Memory B cell (primary cell): Measurements from ENCODE around the gene ADAMTS19.

ENCODE experiments used
- ATAC-seq: fragments of 150-1000 bp; cut with Tn5 transposase; 2 replicates; pipeline ENCODE4 v1.10.0; 2021; ENCODE audit warnings: low read depth, mild to moderate bottlenecking, moderate library complexity
- DNase-seq, 2 donors: peaks; one replicate each; pipeline ENCODE4 v3.0.0; 2022; ENCODE audit warnings: low spot score in 2 of 2
- H3K27ac Mint-ChIP-seq: one replicate; pipeline ENCODE4 v1.8.0; 2022; ENCODE audit warnings: mild to moderate bottlenecking, moderate library complexity, mixed read lengths
- H3K27me3 Mint-ChIP-seq: one replicate; pipeline ENCODE4 v1.8.0; 2022; ENCODE audit warnings: mixed read lengths
- H3K36me3 Mint-ChIP-seq: one replicate; pipeline ENCODE4 v1.8.0; 2022; ENCODE audit warnings: mild to moderate bottlenecking, mixed read lengths
- H3K4me1 Mint-ChIP-seq: one replicate; pipeline ENCODE4 v1.8.0; 2022; ENCODE audit warnings: mixed read lengths
- H3K4me3 Mint-ChIP-seq: one replicate; pipeline ENCODE4 v1.8.0; 2022; ENCODE audit warnings: mild to moderate bottlenecking, moderate library complexity, mixed read lengths
- H3K9me3 Mint-ChIP-seq: one replicate; pipeline ENCODE4 v1.8.0; 2022; ENCODE audit warnings: mixed read lengths

Gene ADAMTS19

DNA sequence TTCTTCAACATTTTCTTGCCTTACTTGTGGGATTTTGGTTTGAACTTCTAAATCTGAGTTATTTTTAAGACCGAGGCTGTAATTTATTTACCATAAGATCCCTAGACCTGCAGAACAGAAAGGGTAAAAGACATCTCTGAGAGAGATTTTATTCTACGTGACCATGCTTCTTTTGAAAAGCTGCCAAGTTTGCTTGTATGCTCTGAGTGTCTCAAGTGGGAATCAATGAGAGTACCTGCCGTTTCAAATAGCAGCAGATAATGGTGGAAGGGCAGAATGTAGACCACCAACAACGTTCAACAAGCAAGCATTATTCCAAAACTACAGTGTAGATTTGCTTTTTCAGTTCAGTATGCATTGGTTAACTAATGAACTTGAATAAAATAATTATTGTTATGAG, 179.2 kb downstream of the ADAMTS19 start:
- Mint-ChIP-seq H3K36me3 (no peaks in the 10 kb centered on the region), H3K9me3 (peaks cover 5% of the 10 kb centered on the region), H3K27ac (no peak overlapping the region), H3K4me1 (no peaks in the 10 kb centered on the region), H3K4me3 (no peak overlapping the region), H3K27me3 (no peaks in the 10 kb centered on the region)
- no peak for ATAC-seq
- DNase-seq: no peak

DNA sequence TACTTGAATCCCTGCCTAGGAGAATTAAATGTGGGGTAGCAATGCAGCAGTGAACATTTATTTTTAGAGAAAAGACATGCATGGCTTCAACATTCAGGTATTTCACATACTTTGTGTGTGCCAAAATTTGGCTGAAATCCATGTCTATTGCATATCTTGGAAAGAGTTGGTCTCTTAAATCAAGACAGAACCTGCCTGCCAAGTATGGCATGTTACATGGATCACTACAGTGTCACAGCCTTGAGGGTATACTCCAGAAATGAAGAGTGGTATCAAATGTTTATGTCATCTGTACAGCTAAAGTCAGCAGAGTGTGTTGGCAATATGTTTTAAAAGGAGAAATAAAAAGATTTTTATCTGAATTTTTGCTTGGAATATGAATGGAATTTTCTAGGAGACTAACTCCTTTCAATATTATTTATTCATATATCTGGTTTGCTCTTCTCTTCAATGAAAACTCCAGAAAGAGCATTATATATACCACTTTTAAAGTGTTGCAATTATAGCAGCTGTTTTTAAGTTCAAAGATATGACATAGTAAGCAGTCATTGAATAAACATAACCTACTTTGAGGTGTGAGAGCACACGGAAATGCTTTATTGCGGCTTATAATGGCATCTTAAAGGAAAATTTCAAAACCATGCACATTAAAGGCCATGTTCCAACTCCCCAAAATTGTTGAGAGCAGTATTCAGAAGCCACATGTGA, 192.4 kb downstream of the ADAMTS19 start:
- ATAC-seq (no peak), DNase-seq (no peak)
- Mint-ChIP-seq H3K4me1 (no peaks in the 10 kb centered on the region), H3K4me3 (no peak overlapping the region), H3K27ac (no peak overlapping the region), H3K27me3 (no peaks in the 10 kb centered on the region), H3K36me3 (no peaks in the 10 kb centered on the region), H3K9me3 (peaks cover 3% of the 10 kb centered on the region)

GRCh38 chr5:129653057-129653375, 192.9 kb downstream of the ADAMTS19 start:
- no peak overlapping the region for H3K4me3 Mint-ChIP-seq
- DNase-seq: no peak
- peaks cover 3% of the 10 kb centered on the region for H3K9me3 Mint-ChIP-seq

DNA sequence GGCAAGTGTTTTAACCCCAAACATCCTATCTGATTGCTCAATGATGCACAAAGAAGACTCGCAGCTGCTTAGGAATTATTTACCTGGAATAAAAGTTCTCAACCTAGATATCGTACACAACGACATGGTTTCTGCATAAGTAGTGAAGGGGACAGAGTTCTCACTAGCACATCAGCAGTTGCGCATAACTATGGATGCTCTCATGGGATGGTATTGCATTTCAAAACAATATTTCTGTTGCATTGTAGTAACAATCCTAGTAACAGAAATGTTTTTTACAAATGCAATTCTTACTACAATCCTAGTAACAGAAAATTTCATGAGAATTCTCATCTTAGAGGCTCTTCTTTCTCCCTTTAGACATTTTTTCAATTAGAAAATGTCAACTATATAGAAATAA, 193.3 kb downstream of the ADAMTS19 start:
- ATAC-seq: no peak
- H3K36me3 Mint-ChIP-seq: no peaks in the 10 kb centered on the region
- H3K9me3 Mint-ChIP-seq: peaks cover 3% of the 10 kb centered on the region
- no peaks in the 10 kb centered on the region for H3K4me1 Mint-ChIP-seq
- no peaks in the 10 kb centered on the region for H3K27me3 Mint-ChIP-seq
- H3K27ac Mint-ChIP-seq: no peak overlapping the region
- DNase-seq: no peak
- H3K4me3 Mint-ChIP-seq: no peak overlapping the region

More at GRCh38 chr5:129653057-129653375, 192.9 kb downstream of the ADAMTS19 start:
- H3K27ac Mint-ChIP-seq: no peak overlapping the region
- no peak for ATAC-seq
- H3K36me3 Mint-ChIP-seq: no peaks in the 10 kb centered on the region
- H3K4me1 Mint-ChIP-seq: no peaks in the 10 kb centered on the region
- no peaks in the 10 kb centered on the region for H3K27me3 Mint-ChIP-seq

- H3K36me3 Mint-ChIP-seq: no peaks in the 10 kb centered on the region
- no peaks in the 10 kb centered on the region for H3K9me3 Mint-ChIP-seq
- ATAC-seq: no peak
- no peaks in the 10 kb centered on the region for H3K4me1 Mint-ChIP-seq
- H3K4me3 Mint-ChIP-seq: no peak overlapping the region
- H3K27me3 Mint-ChIP-seq: no peaks in the 10 kb centered on the region
- no peak for DNase-seq
- no peak overlapping the region for H3K27ac Mint-ChIP-seq
These were observed 196.9 kb downstream of the ADAMTS19 start for GRCh38 chr5:129656952-129657351.

GRCh38 chr5:129658801-129659200, 198.7 kb downstream of the ADAMTS19 start:
- no peaks in the 10 kb centered on the region for H3K9me3 Mint-ChIP-seq
- H3K4me3 Mint-ChIP-seq: no peak overlapping the region
- H3K27me3 Mint-ChIP-seq: peaks cover 1% of the 10 kb centered on the region
- DNase-seq (no peak), ATAC-seq (no peak)
- H3K4me1 Mint-ChIP-seq: no peaks in the 10 kb centered on the region
- no peaks in the 10 kb centered on the region for H3K36me3 Mint-ChIP-seq
- H3K27ac Mint-ChIP-seq: no peak overlapping the region

- no peaks in the 10 kb centered on the region for H3K4me1 Mint-ChIP-seq
- no peak for DNase-seq
- ATAC-seq: no peak
These were observed 201.4 kb downstream of the ADAMTS19 start for GRCh38 chr5:129661366-129662035.

GRCh38 chr5:129664336-129664937, 204.3 kb downstream of the ADAMTS19 start:
- Mint-ChIP-seq H3K4me3 (no peak overlapping the region), H3K4me1 (no peaks in the 10 kb centered on the region), H3K27ac (no peak overlapping the region), H3K36me3 (no peaks in the 10 kb centered on the region), H3K27me3 (peaks cover 1% of the 10 kb centered on the region), H3K9me3 (peaks cover 6% of the 10 kb centered on the region)
- DNase-seq: peak in 1 of 2 donors; percentile 19
- no peak for ATAC-seq

More at GRCh38 chr5:129661366-129662035, 201.4 kb downstream of the ADAMTS19 start:
- Mint-ChIP-seq H3K27me3 (peaks cover 1% of the 10 kb centered on the region), H3K36me3 (no peaks in the 10 kb centered on the region), H3K9me3 (no peaks in the 10 kb centered on the region), H3K27ac (no peak overlapping the region), H3K4me3 (no peak overlapping the region)

GRCh38 chr5:129670957-129671500, 210.9 kb downstream of the ADAMTS19 start:
- Mint-ChIP-seq H3K27me3 (no peaks in the 10 kb centered on the region), H3K27ac (no peak overlapping the region), H3K4me1 (no peaks in the 10 kb centered on the region), H3K9me3 (peaks cover 9% of the 10 kb centered on the region), H3K36me3 (no peaks in the 10 kb centered on the region), H3K4me3 (no peak overlapping the region)
- DNase-seq (no peak), ATAC-seq (no peak)

- DNase-seq (no peak), ATAC-seq (no peak)
- H3K9me3 Mint-ChIP-seq: peaks cover 9% of the 10 kb centered on the region
- no peaks in the 10 kb centered on the region for H3K4me1 Mint-ChIP-seq
- H3K27ac Mint-ChIP-seq: no peak overlapping the region
- H3K36me3 Mint-ChIP-seq: no peaks in the 10 kb centered on the region
- no peaks in the 10 kb centered on the region for H3K27me3 Mint-ChIP-seq
- no peak overlapping the region for H3K4me3 Mint-ChIP-seq
These were observed 211.9 kb downstream of the ADAMTS19 start for GRCh38 chr5:129672006-129672405.

DNA sequence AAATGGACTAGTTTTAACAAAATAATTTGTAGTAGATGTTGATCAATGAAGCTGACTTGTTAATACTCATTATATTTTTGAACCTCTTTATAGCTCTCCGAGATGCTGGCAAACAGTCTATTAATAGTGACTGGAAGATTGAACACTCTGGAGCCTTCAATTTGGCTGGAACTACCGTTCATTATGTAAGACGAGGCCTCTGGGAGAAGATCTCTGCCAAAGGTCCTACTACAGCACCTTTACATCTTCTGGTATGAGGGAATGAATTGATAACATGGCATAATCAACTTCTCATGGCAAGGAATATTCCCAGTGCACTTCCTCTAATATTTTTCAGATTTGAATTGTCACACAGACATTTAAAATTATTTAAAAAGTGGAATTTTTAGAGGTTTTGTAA, 219.6 kb downstream of the ADAMTS19 start:
- H3K36me3 Mint-ChIP-seq: peaks cover 1% of the 10 kb centered on the region
- no peak for DNase-seq
- no peaks in the 10 kb centered on the region for H3K4me1 Mint-ChIP-seq
- peaks cover 1% of the 10 kb centered on the region for H3K9me3 Mint-ChIP-seq
- no peak for ATAC-seq
- H3K27ac Mint-ChIP-seq: no peak overlapping the region
- no peak overlapping the region for H3K4me3 Mint-ChIP-seq
- H3K27me3 Mint-ChIP-seq: no peaks in the 10 kb centered on the region

DNA sequence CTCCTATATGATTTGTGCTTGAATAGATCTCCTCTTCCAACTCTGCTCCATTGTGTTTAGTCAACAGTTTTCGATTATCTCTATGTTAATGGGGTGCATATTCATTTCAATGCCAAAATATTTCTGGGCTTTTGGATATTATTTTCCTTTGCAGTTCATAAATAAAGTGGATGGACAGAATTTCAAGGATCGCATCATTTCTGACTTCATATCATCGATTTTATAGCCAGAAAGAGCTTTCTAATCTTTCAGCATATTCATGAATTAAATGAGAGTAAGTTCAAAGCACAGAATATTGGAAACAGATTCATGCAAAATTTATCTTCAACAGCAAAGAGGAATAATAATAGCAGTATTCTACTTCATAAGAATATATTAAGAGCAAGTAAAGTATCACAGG, 227.8 kb downstream of the ADAMTS19 start:
- H3K36me3 Mint-ChIP-seq: no peaks in the 10 kb centered on the region
- H3K27ac Mint-ChIP-seq: no peak overlapping the region
- peaks cover 1% of the 10 kb centered on the region for H3K9me3 Mint-ChIP-seq
- DNase-seq (no peak), ATAC-seq (no peak)
- H3K27me3 Mint-ChIP-seq: no peaks in the 10 kb centered on the region
- no peaks in the 10 kb centered on the region for H3K4me1 Mint-ChIP-seq
- no peak overlapping the region for H3K4me3 Mint-ChIP-seq

DNA sequence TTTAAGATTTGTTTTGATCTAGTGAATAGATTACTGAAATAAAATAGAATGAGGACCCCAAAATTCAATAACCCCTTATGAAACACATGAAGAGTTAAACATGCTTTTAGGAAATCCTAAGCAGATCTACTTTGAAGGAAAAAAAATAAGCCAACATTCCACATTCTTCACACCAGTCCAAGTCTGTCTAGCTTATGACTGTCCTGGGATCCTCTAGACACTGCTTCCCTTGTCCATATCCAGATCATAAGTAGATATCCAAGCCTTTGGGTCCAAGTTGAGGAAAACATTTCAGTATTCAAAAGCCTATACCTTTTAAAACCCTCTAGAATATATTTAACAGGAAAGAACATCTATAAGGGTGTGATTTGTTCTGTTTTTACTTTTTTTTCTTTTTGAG, 228.9 kb downstream of the ADAMTS19 start:
- Mint-ChIP-seq H3K27me3 (no peaks in the 10 kb centered on the region), H3K4me1 (no peaks in the 10 kb centered on the region)

GRCh38 chr5:129691220-129691619, 231.1 kb downstream of the ADAMTS19 start:
- H3K9me3 Mint-ChIP-seq: peaks cover 4% of the 10 kb centered on the region
- DNase-seq (no peak), ATAC-seq (no peak)
- H3K4me3 Mint-ChIP-seq: no peak overlapping the region
- no peaks in the 10 kb centered on the region for H3K36me3 Mint-ChIP-seq
- H3K27me3 Mint-ChIP-seq: no peaks in the 10 kb centered on the region
- H3K27ac Mint-ChIP-seq: no peak overlapping the region
- H3K4me1 Mint-ChIP-seq: no peaks in the 10 kb centered on the region

More for the DNA sequence above, 228.9 kb downstream of the ADAMTS19 start:
- no peak for ATAC-seq
- DNase-seq: no peak
- Mint-ChIP-seq H3K27ac (no peak overlapping the region), H3K4me3 (no peak overlapping the region), H3K36me3 (no peaks in the 10 kb centered on the region), H3K9me3 (peaks cover 2% of the 10 kb centered on the region)
